ENCODE measurements around the gene CACNA1S.

Gene CACNA1S

GRCh38 chr1:201104141-201104540, 8.1 kb downstream of the CACNA1S start:
- no peak overlapping the region for H3K4me3 ChIP-seq (ENCODE audit: low read length)
- no peak for TF ChIP-seq CTCF (IDR thresholded peaks at IDR 0.05; ENCODE audit: insufficient read depth, low read depth, low read length, missing control alignments)
- no peak for DNase-seq (ENCODE audit: low read depth)

- no peak for TF ChIP-seq CTCF (IDR thresholded peaks at IDR 0.05; ENCODE audit: insufficient read depth, low read depth, low read length, missing control alignments)
- no peak overlapping the region for H3K4me3 ChIP-seq (ENCODE audit: low read length)
Observed at GRCh38 chr1:201103666-201104065, 8.6 kb downstream of the CACNA1S start.

GRCh38 chr1:201100169-201100930, 11.9 kb downstream of the CACNA1S start:
- H3K4me3 ChIP-seq (ENCODE audit: low read length) = no peak overlapping the region
- no peak for DNase-seq (ENCODE audit: low read depth)
- no peak for TF ChIP-seq CTCF (IDR thresholded peaks at IDR 0.05; ENCODE audit: insufficient read depth, low read depth, low read length, missing control alignments)

More at GRCh38 chr1:201103666-201104065, 8.6 kb downstream of the CACNA1S start:
- DNase-seq (ENCODE audit: low read depth) = no peak

GRCh38 chr1:201098992-201099677, 13.1 kb downstream of the CACNA1S start:
- DNase-seq (ENCODE audit: low read depth) = no peak
- H3K4me3 ChIP-seq (ENCODE audit: low read length) = no peak overlapping the region
- no peak for TF ChIP-seq CTCF (IDR thresholded peaks at IDR 0.05; ENCODE audit: insufficient read depth, low read depth, low read length, missing control alignments)

- DNase-seq (ENCODE audit: low read depth) = no peak
- H3K4me3 ChIP-seq (ENCODE audit: low read length) = no peak overlapping the region
- TF ChIP-seq CTCF (IDR thresholded peaks at IDR 0.05; ENCODE audit: insufficient read depth, low read depth, low read length, missing control alignments) = no peak
Observed at GRCh38 chr1:201096977-201097856, 15.0 kb downstream of the CACNA1S start.

- no peak overlapping the region for H3K4me3 ChIP-seq (ENCODE audit: low read length)
- TF ChIP-seq CTCF (IDR thresholded peaks at IDR 0.05; ENCODE audit: insufficient read depth, low read depth, low read length, missing control alignments) = no peak
- DNase-seq (ENCODE audit: low read depth) = peak; percentile 66
Observed at GRCh38 chr1:201096041-201096461, 16.2 kb downstream of the CACNA1S start.
